Tibial nerve (tissue), 4 donors: Measurements from ENCODE around the gene UGT2A2. TPM values are rescaled to one million over a fixed set of nuclear protein-coding genes. Genes with fewer than 3 reads are reported as not detected.

Experiments
- DNase-seq, 2 donors: peaks; one replicate each; pipeline ENCODE4 v3.0.0-alpha.2; 2019; ENCODE audit warnings: low spot score in 2 of 2
- H3K27ac ChIP-seq, 4 donors: fragments of 200-600 bp; sonication (generic) in 3 of 4; one replicate each; pipeline ENCODE4 v1.5.1; 2017 to 2019; ENCODE audit warnings: mild to moderate bottlenecking in 1 of 4
- H3K27me3 ChIP-seq, 2 donors: fragments of 200-600 bp; sonication (generic) in 1 of 2; one replicate each; pipeline versions ENCODE4 v1.5.1 to v1.6.0; 2017 to 2019
- H3K36me3 ChIP-seq, 3 donors: fragments of 200-600 bp; sonication (generic); one replicate each; pipeline ENCODE4 v1.5.1; 2018 to 2019
- H3K4me1 ChIP-seq, 4 donors: fragments of 200-600 bp; sonication (generic) in 3 of 4; one replicate each; pipeline ENCODE4 v1.5.1; 2017 to 2019
- H3K4me3 ChIP-seq, 4 donors: fragments of 200-600 bp; sonication (generic) in 3 of 4; one replicate each; pipeline ENCODE4 v1.5.1; 2017 to 2019; ENCODE audit warnings: mild to moderate bottlenecking in 1 of 4, moderate library complexity in 1 of 4
- H3K9me3 ChIP-seq, 4 donors: fragments of 200-600 bp; sonication (generic) in 3 of 4; one replicate each; pipeline ENCODE4 v1.5.1; 2017 to 2019
- EP300 ChIP-seq, 2 donors: sonication (generic); formaldehyde crosslinking; IDR thresholded peaks; one replicate each; pipeline ENCODE4 v1.6.1; 2017; ENCODE audit warnings: antibody characterized with exemption in 2 of 2, mild to moderate bottlenecking in 1 of 2
- POLR2A ChIP-seq, 2 donors: fragments of 450-650 bp; IDR thresholded peaks; one replicate each; pipeline ENCODE4 v1.6.1; 2017; ENCODE audit warnings: antibody characterized with exemption in 2 of 2, mild to moderate bottlenecking in 2 of 2, moderate library complexity in 2 of 2
- WGBS, 2 donors: methylation state at CpG; one replicate each; pipeline ENCODE4 v1.1.5; 2018; 5-methylcytosine and 5-hydroxymethylcytosine counted together
- small RNA-seq: library from RNA; depleted of rRNA; stranded (forward); fragments of <200 nt; gene quantifications from one replicate; pipeline ENCODE3, GENCODE V24; 2016
- total RNA-seq, 4 donors: library from RNA; depleted of rRNA; stranded (reverse); fragments of >200 nt; gene quantifications; one replicate each; pipeline ENCODE4 v1.1.0, GENCODE V29; 2016
- TF ChIP-seq, protein P1 (sequence below), 5 experiments: fragments of 200-600 bp in 3 of 5; fragments of 450-650 bp in 2 of 5; sonication (generic) in 3 of 5; IDR thresholded peaks; one replicate each; pipeline ENCODE4 v1.5.1; 2016 to 2019; ENCODE audit warnings: antibody characterized with exemption in 5 of 5, mild to moderate bottlenecking in 3 of 5, moderate library complexity in 2 of 5

The UGT2A2 gene
- total RNA-seq, 4 donors from 2014 or later: not detected

DNA sequence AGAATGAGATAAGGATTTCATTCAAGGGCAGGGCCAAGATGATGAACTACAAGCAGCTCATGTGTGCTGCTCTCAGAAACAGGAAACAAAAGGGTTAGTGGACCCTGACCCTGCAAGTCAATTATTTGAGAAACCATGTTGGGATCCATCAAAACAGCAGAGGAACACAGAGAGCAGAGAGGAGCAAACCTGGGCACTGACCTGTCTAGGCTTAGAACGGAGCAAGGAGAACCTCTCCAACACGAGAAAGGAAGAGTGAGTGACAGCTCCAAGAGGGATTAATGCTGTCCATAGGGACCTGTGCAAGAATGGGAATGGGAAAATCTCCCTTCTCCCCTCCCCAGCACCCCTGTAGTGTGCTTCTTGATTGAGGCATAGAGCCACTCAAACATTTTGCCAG lies 89.8 kb downstream of the UGT2A2 start:
- no peaks in the 10 kb centered on the region for H3K4me1 ChIP-seq
- H3K27me3 ChIP-seq: no peaks in the 10 kb centered on the region
- H3K27ac ChIP-seq: no peak overlapping the region
- no peaks in the 10 kb centered on the region for H3K36me3 ChIP-seq
- 82 to 87% methylated on average over 2 of the region's 2 CpGs for WGBS, 2 donors
- H3K4me3 ChIP-seq: no peak overlapping the region
- H3K9me3 ChIP-seq: no peaks in the 10 kb centered on the region
- TF ChIP-seq POLR2A (IDR thresholded peaks at IDR 0.05): no peak
- TF ChIP-seq EP300 (IDR thresholded peaks at IDR 0.05): no peak
- TF ChIP-seq, protein P1, sequence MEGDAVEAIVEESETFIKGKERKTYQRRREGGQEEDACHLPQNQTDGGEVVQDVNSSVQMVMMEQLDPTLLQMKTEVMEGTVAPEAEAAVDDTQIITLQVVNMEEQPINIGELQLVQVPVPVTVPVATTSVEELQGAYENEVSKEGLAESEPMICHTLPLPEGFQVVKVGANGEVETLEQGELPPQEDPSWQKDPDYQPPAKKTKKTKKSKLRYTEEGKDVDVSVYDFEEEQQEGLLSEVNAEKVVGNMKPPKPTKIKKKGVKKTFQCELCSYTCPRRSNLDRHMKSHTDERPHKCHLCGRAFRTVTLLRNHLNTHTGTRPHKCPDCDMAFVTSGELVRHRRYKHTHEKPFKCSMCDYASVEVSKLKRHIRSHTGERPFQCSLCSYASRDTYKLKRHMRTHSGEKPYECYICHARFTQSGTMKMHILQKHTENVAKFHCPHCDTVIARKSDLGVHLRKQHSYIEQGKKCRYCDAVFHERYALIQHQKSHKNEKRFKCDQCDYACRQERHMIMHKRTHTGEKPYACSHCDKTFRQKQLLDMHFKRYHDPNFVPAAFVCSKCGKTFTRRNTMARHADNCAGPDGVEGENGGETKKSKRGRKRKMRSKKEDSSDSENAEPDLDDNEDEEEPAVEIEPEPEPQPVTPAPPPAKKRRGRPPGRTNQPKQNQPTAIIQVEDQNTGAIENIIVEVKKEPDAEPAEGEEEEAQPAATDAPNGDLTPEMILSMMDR (IDR thresholded peaks at IDR 0.05): no peak
- no peak for DNase-seq

DNA sequence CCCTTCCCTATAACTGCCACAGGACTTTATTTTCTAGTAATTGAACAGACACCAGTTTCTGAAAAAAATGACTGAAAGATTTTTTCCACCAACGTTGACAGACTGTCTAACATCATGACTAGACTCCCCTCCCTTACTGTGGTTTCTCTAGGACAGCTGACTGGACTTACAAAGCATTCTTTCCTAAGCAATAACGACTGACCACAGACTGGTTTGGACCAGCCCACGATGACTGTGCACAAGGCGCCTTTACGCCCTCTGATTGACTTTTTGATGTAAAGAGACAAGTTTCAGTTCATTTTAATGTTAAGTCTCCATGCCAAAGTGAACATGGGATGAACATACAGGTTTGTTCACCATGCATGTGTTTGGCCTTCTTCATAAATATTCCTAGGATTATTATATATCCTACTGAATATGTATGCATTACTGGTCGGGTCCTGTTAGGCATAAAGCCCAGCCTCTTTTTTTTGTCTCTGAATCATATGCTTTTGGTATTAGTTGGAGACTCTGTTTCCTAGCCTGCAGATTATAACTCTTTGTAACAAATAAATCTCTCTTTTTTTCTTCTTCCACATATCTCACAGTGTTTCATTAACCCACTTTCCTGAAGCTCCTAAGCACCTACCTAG lies 93.2 kb downstream of the UGT2A2 start:
- Histone ChIP-seq H3K36me3 (no peaks in the 10 kb centered on the region), H3K4me1 (no peaks in the 10 kb centered on the region), H3K4me3 (no peak overlapping the region), H3K27ac (no peak overlapping the region), H3K9me3 (no peaks in the 10 kb centered on the region), H3K27me3 (no peaks in the 10 kb centered on the region)
- DNase-seq: no peak
- TF ChIP-seq, protein P1 (IDR thresholded peaks at IDR 0.05): no peak
- no peak for TF ChIP-seq POLR2A (IDR thresholded peaks at IDR 0.05)
- no peak for TF ChIP-seq EP300 (IDR thresholded peaks at IDR 0.05)
- 50 to 54% methylated on average over 6 of the region's 6 CpGs for WGBS, 2 donors

Small RNA genes lying within 50 kb of the gene (small RNA-seq; reads per million reads assigned to genes)
- not detected for gene UGT2A2

Other genes starting within 250 kb of the UGT2A2 start
- gene UGT2B4, start 143.7 kb downstream of the UGT2A2 start, total RNA-seq: not detected
- gene UGT2A1, start 13.6 kb upstream of the UGT2A2 start, total RNA-seq: not detected
- gene SULT1B1, start 121.0 kb upstream of the UGT2A2 start, total RNA-seq: 1 to 10 TPM in 2 of 4 donors, under 1 TPM in 2; 0.39 to 3.3 (median 1.1) TPM
- not detected for gene SULT1E1, start 220.5 kb upstream of the UGT2A2 start, total RNA-seq